ENCODE results near the gene PTPN12.

Gene PTPN12

DNA sequence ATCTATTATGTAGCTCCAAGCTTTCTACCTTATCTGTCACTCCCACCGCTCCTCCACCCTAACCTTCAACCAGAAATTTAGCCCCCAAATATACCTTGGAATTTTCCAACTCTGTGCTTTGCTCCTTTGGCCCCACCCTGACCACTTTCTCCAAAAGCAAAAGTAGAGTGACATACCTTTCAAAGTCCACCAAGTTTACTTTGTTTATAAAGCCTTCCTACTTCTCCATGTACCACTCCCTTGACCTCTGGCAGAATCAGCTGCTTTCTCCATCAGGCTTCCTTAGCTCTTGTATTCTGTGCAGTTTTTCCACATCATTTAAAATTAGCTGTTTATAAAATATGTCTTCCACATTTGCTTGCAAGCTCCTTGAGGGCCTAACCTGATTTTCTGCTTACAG is 118.3 kb downstream of the PTPN12 start:
- no peak overlapping the region for H3K9ac ChIP-seq (ENCODE audit: low read depth in 1 of 2, low read length in 2 of 2)
- peaks cover 16 to 26% of the 10 kb centered on the region in 2 donors for H3K4me1 ChIP-seq (ENCODE audit: control insufficient read depth in 2 of 2, insufficient read depth in 2 of 2, low read length in 2 of 2)
- no peaks in the 10 kb centered on the region for H3K9me3 ChIP-seq (ENCODE audit: control insufficient read depth in 2 of 2, low read length in 2 of 2)
- H3K27ac ChIP-seq (ENCODE audit: low read depth in 2 of 2, low read length in 2 of 2), result peak overlapping the region; percentile 7 to 43
- peaks cover 0 to 3% of the 10 kb centered on the region in 2 donors for H3K36me3 ChIP-seq (ENCODE audit: control insufficient read depth in 2 of 2, insufficient read depth in 2 of 2, low read length in 2 of 2)
- H3K27me3 ChIP-seq (ENCODE audit: control insufficient read depth in 2 of 2, insufficient read depth in 2 of 2, low read length in 2 of 2), result no peaks in the 10 kb centered on the region
- peak overlapping the region in 1 of 2 donors; percentile 13 for H3K4me3 ChIP-seq (ENCODE audit: low read length in 2 of 2)

DNA sequence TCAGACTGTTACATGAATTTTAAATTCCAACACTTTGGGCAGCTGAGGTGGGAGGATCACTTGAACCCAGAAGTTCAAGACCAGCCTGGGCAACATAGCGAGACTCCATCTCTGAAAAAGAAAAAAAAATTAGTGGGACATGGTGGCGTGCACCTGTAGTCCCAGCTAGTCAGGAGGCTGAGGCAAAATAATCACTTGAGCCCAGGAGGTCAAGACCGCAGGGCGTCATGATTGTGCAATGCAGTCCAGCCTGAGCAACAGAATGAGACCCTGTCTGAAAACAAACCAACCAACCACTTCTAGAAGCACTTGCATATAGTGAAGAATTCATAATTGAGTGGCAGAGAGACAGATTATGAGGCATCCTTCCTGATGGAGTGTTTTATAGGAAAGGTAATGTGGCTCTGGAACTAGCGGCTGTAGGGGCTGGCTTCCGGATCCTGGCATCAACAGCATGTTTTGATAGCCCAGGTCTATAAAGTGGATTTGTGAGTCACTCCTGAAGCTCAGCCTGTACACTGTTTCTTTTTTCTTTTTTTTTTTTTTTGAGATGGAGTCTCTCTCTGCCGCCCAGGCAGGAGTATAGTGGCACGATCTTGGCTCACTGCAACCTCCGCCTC is 118.9 kb downstream of the PTPN12 start:
- no peaks in the 10 kb centered on the region for H3K9me3 ChIP-seq (ENCODE audit: control insufficient read depth in 2 of 2, low read length in 2 of 2)
- peaks cover 16 to 26% of the 10 kb centered on the region in 2 donors for H3K4me1 ChIP-seq (ENCODE audit: control insufficient read depth in 2 of 2, insufficient read depth in 2 of 2, low read length in 2 of 2)
- H3K4me3 ChIP-seq (ENCODE audit: low read length in 2 of 2), result no peak overlapping the region
- no peaks in the 10 kb centered on the region for H3K27me3 ChIP-seq (ENCODE audit: control insufficient read depth in 2 of 2, insufficient read depth in 2 of 2, low read length in 2 of 2)
- H3K27ac ChIP-seq (ENCODE audit: low read depth in 2 of 2, low read length in 2 of 2), result peak overlapping the region; percentile 16 to 38
- H3K9ac ChIP-seq (ENCODE audit: low read depth in 1 of 2, low read length in 2 of 2), result no peak overlapping the region
- peaks cover 0 to 3% of the 10 kb centered on the region in 2 donors for H3K36me3 ChIP-seq (ENCODE audit: control insufficient read depth in 2 of 2, insufficient read depth in 2 of 2, low read length in 2 of 2)

DNA sequence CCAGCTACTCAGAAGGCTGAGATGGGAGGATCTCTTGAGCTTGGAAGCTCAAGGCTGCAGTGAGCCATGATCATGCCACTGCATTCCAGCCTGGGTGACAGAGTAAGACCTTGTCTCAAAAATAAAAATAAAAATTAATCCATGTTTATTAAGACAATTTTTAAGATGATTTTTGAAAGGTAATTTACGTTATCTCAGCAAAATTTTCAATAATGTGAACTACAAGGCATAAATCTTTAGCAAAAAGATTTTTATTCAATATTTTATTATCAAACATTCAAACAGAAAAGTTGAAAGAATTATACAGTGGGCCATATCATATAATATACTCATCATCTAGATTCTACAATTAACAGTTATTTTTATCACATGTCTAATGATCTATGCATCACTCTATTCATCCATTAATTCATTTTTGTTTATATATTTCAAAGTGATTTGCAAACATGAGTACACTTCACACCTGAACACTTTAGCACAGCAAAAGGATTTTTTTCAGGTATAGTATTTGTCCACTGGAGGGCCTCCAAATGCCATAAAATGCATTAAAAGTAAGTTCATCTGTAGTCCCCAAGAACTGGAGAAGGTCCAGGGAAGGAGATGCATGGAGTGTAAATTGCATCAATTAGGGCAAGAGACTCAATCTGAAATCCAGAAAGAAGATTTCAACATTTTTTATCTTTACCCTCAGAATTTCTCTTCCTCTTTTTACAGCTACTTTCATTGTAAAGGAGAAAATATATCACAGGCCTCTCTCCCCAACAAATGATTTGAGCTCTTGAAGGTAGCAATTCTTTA is 120.5 kb downstream of the PTPN12 start:
- Histone ChIP-seq H3K4me3 (ENCODE audit: low read length in 2 of 2) (no peak overlapping the region), H3K9me3 (ENCODE audit: control insufficient read depth in 2 of 2, low read length in 2 of 2) (no peaks in the 10 kb centered on the region), H3K36me3 (ENCODE audit: control insufficient read depth in 2 of 2, insufficient read depth in 2 of 2, low read length in 2 of 2) (peaks cover 0 to 3% of the 10 kb centered on the region in 2 donors), H3K4me1 (ENCODE audit: control insufficient read depth in 2 of 2, insufficient read depth in 2 of 2, low read length in 2 of 2) (peaks cover 16 to 21% of the 10 kb centered on the region in 2 donors), H3K9ac (ENCODE audit: low read depth in 1 of 2, low read length in 2 of 2) (no peak overlapping the region), H3K27me3 (ENCODE audit: control insufficient read depth in 2 of 2, insufficient read depth in 2 of 2, low read length in 2 of 2) (no peaks in the 10 kb centered on the region), H3K27ac (ENCODE audit: low read depth in 2 of 2, low read length in 2 of 2) (no peak overlapping the region)

DNA sequence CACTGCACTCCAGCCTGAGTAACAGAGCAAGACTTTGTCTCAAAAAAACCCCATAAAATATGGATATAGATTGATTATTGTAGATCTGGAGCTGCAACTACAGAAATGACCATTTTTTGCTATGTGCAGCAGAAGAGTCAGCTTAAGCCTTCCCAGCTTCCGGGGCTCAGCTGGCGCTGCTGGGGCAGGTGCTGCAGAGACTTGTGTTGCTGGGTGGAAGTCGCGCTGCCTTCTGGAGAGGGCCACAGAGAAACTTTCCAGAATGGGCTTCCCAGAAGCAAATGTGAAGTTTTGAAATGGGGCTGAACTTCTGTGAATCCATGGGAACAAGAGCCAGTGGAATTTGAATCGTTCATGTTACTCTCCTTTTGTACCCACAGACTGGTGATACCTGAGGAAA is 121.8 kb downstream of the PTPN12 start:
- no peaks in the 10 kb centered on the region for H3K9me3 ChIP-seq (ENCODE audit: control insufficient read depth in 2 of 2, low read length in 2 of 2)
- peaks cover 11 to 17% of the 10 kb centered on the region in 2 donors for H3K4me1 ChIP-seq (ENCODE audit: control insufficient read depth in 2 of 2, insufficient read depth in 2 of 2, low read length in 2 of 2)
- no peaks in the 10 kb centered on the region for H3K27me3 ChIP-seq (ENCODE audit: control insufficient read depth in 2 of 2, insufficient read depth in 2 of 2, low read length in 2 of 2)
- H3K27ac ChIP-seq (ENCODE audit: low read depth in 2 of 2, low read length in 2 of 2), result no peak overlapping the region
- peaks cover 0 to 3% of the 10 kb centered on the region in 2 donors for H3K36me3 ChIP-seq (ENCODE audit: control insufficient read depth in 2 of 2, insufficient read depth in 2 of 2, low read length in 2 of 2)
- H3K9ac ChIP-seq (ENCODE audit: low read depth in 1 of 2, low read length in 2 of 2), result no peak overlapping the region
- no peak overlapping the region for H3K4me3 ChIP-seq (ENCODE audit: low read length in 2 of 2)

DNA sequence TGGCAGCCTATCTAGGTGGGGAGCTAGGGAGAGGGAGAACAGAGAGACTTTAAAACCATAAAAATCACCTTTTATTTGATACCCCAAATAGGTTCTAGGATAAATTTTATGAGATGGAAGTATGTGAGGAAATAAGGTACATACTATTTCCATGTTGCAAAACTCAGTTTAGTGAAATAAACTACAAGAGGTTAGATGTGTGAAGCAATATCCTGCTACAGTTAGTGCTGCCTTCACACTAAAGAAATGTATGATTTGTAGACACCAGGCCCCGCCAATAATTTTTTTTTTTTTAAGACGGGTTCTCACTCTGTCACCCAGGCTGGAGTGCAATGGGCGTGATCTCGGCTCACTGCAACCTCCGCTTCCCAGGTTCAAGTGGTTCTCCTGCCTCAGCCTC is 124.7 kb downstream of the PTPN12 start:
- Histone ChIP-seq H3K27ac (ENCODE audit: low read depth in 2 of 2, low read length in 2 of 2) (no peak overlapping the region), H3K4me1 (ENCODE audit: control insufficient read depth in 2 of 2, insufficient read depth in 2 of 2, low read length in 2 of 2) (peaks cover 6 to 8% of the 10 kb centered on the region in 2 donors), H3K36me3 (ENCODE audit: control insufficient read depth in 2 of 2, insufficient read depth in 2 of 2, low read length in 2 of 2) (peaks cover 0 to 3% of the 10 kb centered on the region in 2 donors), H3K27me3 (ENCODE audit: control insufficient read depth in 2 of 2, insufficient read depth in 2 of 2, low read length in 2 of 2) (no peaks in the 10 kb centered on the region), H3K4me3 (ENCODE audit: low read length in 2 of 2) (no peak overlapping the region), H3K9me3 (ENCODE audit: control insufficient read depth in 2 of 2, low read length in 2 of 2) (no peaks in the 10 kb centered on the region), H3K9ac (ENCODE audit: low read depth in 1 of 2, low read length in 2 of 2) (no peak overlapping the region)

DNA sequence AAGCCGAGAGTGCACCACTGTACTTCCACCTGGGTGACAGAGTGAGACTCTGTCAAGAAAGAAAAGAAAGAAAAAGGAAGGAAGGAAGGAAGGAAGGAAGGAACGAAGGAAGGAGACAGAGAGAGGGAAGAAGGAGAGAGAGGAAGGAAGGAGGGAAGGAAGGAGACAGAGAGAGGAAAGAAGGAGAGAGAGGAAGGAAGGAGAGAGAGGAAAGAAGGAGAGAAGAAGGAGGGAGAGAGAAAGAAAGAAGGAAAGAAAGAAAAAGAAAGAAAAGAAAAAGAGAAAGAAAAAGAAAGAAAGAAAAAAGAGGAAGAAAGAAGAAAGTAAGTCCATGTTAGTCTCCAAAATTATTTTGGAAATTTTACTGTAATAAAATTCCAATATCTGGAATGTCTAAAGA is 125.8 kb downstream of the PTPN12 start:
- no peak overlapping the region for H3K27ac ChIP-seq (ENCODE audit: low read depth in 2 of 2, low read length in 2 of 2)
- H3K9me3 ChIP-seq (ENCODE audit: control insufficient read depth in 2 of 2, low read length in 2 of 2), result no peaks in the 10 kb centered on the region
- H3K4me3 ChIP-seq (ENCODE audit: low read length in 2 of 2), result no peak overlapping the region
- H3K9ac ChIP-seq (ENCODE audit: low read depth in 1 of 2, low read length in 2 of 2), result no peak overlapping the region
- peaks cover 0 to 3% of the 10 kb centered on the region in 2 donors for H3K36me3 ChIP-seq (ENCODE audit: control insufficient read depth in 2 of 2, insufficient read depth in 2 of 2, low read length in 2 of 2)
- H3K4me1 ChIP-seq (ENCODE audit: control insufficient read depth in 2 of 2, insufficient read depth in 2 of 2, low read length in 2 of 2), result peaks cover 8 to 12% of the 10 kb centered on the region in 2 donors
- no peaks in the 10 kb centered on the region for H3K27me3 ChIP-seq (ENCODE audit: control insufficient read depth in 2 of 2, insufficient read depth in 2 of 2, low read length in 2 of 2)

DNA sequence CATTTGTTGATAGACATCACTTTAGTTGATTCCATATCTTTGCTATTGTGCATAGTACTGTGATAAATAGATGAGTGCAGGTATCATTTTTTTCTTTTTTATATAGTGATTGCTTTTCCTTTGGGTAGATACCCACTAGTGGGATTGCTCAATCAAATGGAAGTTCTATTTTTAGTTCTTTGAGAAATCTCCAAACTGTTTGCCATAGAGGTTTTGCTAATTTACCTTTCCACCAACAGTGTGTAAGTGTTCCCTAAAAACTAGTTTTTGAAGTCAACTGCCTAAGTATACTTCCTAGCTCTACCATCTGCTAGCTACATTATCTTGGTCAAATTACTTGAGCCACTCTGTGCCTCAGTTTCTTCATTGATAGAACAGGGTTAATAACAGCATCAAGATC is 127.6 kb downstream of the PTPN12 start:
- H3K9ac ChIP-seq (ENCODE audit: low read depth in 1 of 2, low read length in 2 of 2), result peak overlapping the region in 1 of 2 donors; percentile 28
- H3K9me3 ChIP-seq (ENCODE audit: control insufficient read depth in 2 of 2, low read length in 2 of 2), result no peaks in the 10 kb centered on the region
- no peaks in the 10 kb centered on the region for H3K36me3 ChIP-seq (ENCODE audit: control insufficient read depth in 2 of 2, insufficient read depth in 2 of 2, low read length in 2 of 2)
- no peak overlapping the region for H3K27ac ChIP-seq (ENCODE audit: low read depth in 2 of 2, low read length in 2 of 2)
- no peaks in the 10 kb centered on the region for H3K27me3 ChIP-seq (ENCODE audit: control insufficient read depth in 2 of 2, insufficient read depth in 2 of 2, low read length in 2 of 2)
- peaks cover 15 to 23% of the 10 kb centered on the region in 2 donors for H3K4me1 ChIP-seq (ENCODE audit: control insufficient read depth in 2 of 2, insufficient read depth in 2 of 2, low read length in 2 of 2)
- no peak overlapping the region for H3K4me3 ChIP-seq (ENCODE audit: low read length in 2 of 2)

DNA sequence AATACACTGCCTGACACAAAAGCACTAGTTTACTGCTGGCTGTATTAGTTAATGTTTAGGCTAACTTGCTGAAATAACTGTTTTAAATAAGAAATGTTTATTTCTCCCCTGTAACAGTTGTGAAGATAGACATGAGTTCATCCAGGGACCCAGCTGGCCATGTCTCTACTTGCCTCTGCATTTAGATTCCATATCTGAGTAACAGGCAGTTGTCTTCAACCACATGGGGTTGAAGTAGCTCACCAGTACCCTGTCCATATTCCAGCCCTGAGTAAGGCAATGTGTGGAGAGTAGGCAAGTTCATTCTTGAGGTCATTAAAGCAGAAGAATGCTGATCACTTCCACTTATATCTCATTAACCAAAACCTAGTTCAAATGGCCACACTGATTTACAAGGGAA is 128.1 kb downstream of the PTPN12 start:
- Histone ChIP-seq H3K4me3 (ENCODE audit: low read length in 2 of 2) (no peak overlapping the region), H3K27me3 (ENCODE audit: control insufficient read depth in 2 of 2, insufficient read depth in 2 of 2, low read length in 2 of 2) (no peaks in the 10 kb centered on the region), H3K9ac (ENCODE audit: low read depth in 1 of 2, low read length in 2 of 2) (peak overlapping the region in 1 of 2 donors; percentile 28), H3K36me3 (ENCODE audit: control insufficient read depth in 2 of 2, insufficient read depth in 2 of 2, low read length in 2 of 2) (no peaks in the 10 kb centered on the region), H3K9me3 (ENCODE audit: control insufficient read depth in 2 of 2, low read length in 2 of 2) (no peaks in the 10 kb centered on the region), H3K4me1 (ENCODE audit: control insufficient read depth in 2 of 2, insufficient read depth in 2 of 2, low read length in 2 of 2) (peaks cover 15 to 27% of the 10 kb centered on the region in 2 donors), H3K27ac (ENCODE audit: low read depth in 2 of 2, low read length in 2 of 2) (no peak overlapping the region)

DNA sequence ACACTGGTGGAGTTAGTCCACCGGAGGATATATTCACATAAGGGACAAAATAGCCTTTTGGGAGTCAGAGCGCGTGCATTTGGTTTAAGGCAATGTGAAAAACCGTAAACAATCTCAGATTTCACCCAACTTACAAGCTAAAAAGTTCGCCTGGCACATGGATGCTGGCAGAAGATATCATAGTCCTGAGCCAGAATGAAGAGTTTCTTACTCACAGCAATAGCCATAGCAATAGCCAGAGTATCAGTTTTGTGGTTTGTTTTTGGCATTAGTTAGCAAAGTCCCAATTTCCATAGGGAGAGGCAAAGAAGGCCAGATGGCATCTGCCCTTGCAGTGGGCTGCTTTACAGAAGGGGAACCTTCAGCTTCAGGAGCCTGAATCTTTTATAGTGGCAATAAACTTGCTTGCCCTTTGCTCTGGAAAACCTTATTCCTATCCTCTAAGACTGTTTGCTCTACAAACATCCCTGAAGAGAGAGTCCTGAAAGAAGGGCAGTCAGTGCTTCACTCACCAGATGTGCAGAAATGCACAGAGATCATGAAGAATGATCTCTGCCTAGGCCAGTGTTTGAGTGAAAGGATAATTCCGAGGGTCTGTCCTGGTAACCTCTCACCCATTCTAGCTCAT is 130.5 kb downstream of the PTPN12 start:
- H3K9ac ChIP-seq (ENCODE audit: low read depth in 1 of 2, low read length in 2 of 2), result no peak overlapping the region
- no peak overlapping the region for H3K4me3 ChIP-seq (ENCODE audit: low read length in 2 of 2)
- H3K27me3 ChIP-seq (ENCODE audit: control insufficient read depth in 2 of 2, insufficient read depth in 2 of 2, low read length in 2 of 2), result no peaks in the 10 kb centered on the region
- H3K27ac ChIP-seq (ENCODE audit: low read depth in 2 of 2, low read length in 2 of 2), result peak overlapping the region; percentile 41 to 43
- peaks cover 15 to 31% of the 10 kb centered on the region in 2 donors for H3K4me1 ChIP-seq (ENCODE audit: control insufficient read depth in 2 of 2, insufficient read depth in 2 of 2, low read length in 2 of 2)
- no peaks in the 10 kb centered on the region for H3K36me3 ChIP-seq (ENCODE audit: control insufficient read depth in 2 of 2, insufficient read depth in 2 of 2, low read length in 2 of 2)
- no peaks in the 10 kb centered on the region for H3K9me3 ChIP-seq (ENCODE audit: control insufficient read depth in 2 of 2, low read length in 2 of 2)

DNA sequence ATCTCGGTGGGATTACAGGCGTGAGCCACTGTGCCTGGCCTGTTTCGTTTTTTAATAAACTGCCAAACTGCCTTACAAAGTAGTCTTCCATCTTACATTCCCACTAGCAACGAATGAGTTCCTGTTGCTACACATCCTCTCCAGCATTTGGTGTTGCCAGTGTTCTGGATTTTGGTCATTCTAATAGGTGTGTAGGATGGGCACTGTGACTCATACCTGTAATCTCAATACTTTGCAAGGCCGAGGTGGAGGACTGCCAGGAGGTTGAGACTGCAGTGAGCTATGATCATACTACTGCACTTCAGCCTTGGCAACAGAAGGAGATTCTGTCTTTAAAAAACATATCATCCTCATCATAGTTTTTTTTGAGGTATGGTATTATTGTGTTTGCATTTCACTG is 137.8 kb downstream of the PTPN12 start:
- Histone ChIP-seq H3K36me3 (ENCODE audit: control insufficient read depth in 2 of 2, insufficient read depth in 2 of 2, low read length in 2 of 2) (no peaks in the 10 kb centered on the region), H3K27ac (ENCODE audit: low read depth in 2 of 2, low read length in 2 of 2) (peak overlapping the region in 1 of 2 donors; percentile 27)

More for the DNA sequence above, 137.8 kb downstream of the PTPN12 start:
- Histone ChIP-seq H3K4me3 (ENCODE audit: low read length in 2 of 2) (no peak overlapping the region), H3K9me3 (ENCODE audit: control insufficient read depth in 2 of 2, low read length in 2 of 2) (no peaks in the 10 kb centered on the region), H3K9ac (ENCODE audit: low read depth in 1 of 2, low read length in 2 of 2) (no peak overlapping the region), H3K27me3 (ENCODE audit: control insufficient read depth in 2 of 2, insufficient read depth in 2 of 2, low read length in 2 of 2) (no peaks in the 10 kb centered on the region), H3K4me1 (ENCODE audit: control insufficient read depth in 2 of 2, insufficient read depth in 2 of 2, low read length in 2 of 2) (peaks cover 7 to 13% of the 10 kb centered on the region in 2 donors)
